ENCODE data around the gene POLQ. TPM values are rescaled to one million over a fixed set of nuclear protein-coding genes. Genes with fewer than 3 reads are reported as not detected.

Gene POLQ
- total and polyA plus RNA-seq, 9 of the 15 experiments (the other 6 are each of a cell fraction or from before 2014, with no cell fraction given) = 1.5 to 19.0 (median 8.8) TPM

DNA sequence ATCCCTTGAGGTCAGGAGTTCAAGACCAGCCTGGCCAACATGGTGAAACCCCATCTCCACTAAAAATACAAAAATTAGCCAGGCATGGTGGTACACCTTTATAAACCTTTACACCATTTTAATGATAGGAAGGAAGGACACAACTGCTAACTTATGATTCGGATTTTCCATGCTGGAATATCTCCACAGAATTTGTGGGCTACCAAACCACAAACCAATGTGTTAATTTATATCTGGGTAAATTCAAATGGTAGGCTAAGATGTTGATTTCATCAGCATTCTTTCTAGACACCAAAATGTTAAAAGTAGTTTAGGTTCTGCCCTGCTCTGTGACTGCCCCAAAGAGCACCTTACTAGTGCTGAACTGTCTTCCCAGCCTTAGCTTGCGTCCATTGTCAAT is 72.8 kb downstream of the POLQ start:
- H3K27ac ChIP-seq (ENCODE audit: extremely low read depth, low read depth, low read length) = no peak overlapping the region
- no peaks in the 10 kb centered on the region for H3K9me1 ChIP-seq (ENCODE audit: control insufficient read depth, insufficient read depth, low read length)
- POLR2A ChIA-PET = no interaction called here
- no peak overlapping the region for H3K4me2 ChIP-seq (ENCODE audit: insufficient read depth, low read length)
- CTCF ChIA-PET (ENCODE audit: low intra/inter-chr PET ratio) = no interaction called here
- no peaks in the 10 kb centered on the region for H3K9me3 ChIP-seq (replicated peaks; ENCODE audit: control insufficient read depth, insufficient read depth, low read depth, low read length)
- WGBS (ENCODE audit: insufficient coverage, low coverage, missing lambda C conversion rate) = 100% methylated on average over 2 of the region's 2 CpGs
- H3K27me3 ChIP-seq (ENCODE audit: control insufficient read depth in 2 of 2, insufficient read depth in 2 of 2, low read length in 2 of 2) = no peaks in the 10 kb centered on the region
- in situ Hi-C loops (cut with MboI) (no loop called here), intact Hi-C loops (cut with micrococcal nuclease) (no loop called here)
- H3K79me2 ChIP-seq (ENCODE audit: control insufficient read depth, insufficient read depth, low read length) = no peaks in the 10 kb centered on the region
- H4K20me1 ChIP-seq (replicated peaks; ENCODE audit: control insufficient read depth, insufficient read depth, low read length) = no peaks in the 10 kb centered on the region
- DNase-seq (ENCODE audit: extremely low read depth in 1 of 4, low spot score in 3 of 4) = no peak
- H3K4me1 ChIP-seq (replicated peaks in 1 of 2; ENCODE audit: control insufficient read depth in 2 of 2, insufficient read depth in 2 of 2, low read length in 2 of 2) = no peaks in the 10 kb centered on the region
- no peak for FAIRE-seq
- no peak overlapping the region for H3K4me3 ChIP-seq
- H2AFZ ChIP-seq (ENCODE audit: low read depth, low read length) = no peak overlapping the region
- no TSS peak for BruUV-seq (replicated peaks)
- H3K36me3 ChIP-seq (ENCODE audit: control insufficient read depth, insufficient read depth, low read length) = peaks cover 65% of the 10 kb centered on the region; the same call in 1 of the 3 replicates
- no peak for ATAC-seq
- H3K9ac ChIP-seq (ENCODE audit: insufficient read depth in 1 of 2, low read depth in 2 of 2, low read length in 2 of 2) = no peak overlapping the region
- TF ChIP-seq ZFP30 (CRISPR knock-in tag; IDR thresholded peaks at IDR 0.05; ENCODE audit: borderline replicate concordance) (no peak), HEY1 (CRISPR knock-in tag; IDR thresholded peaks at IDR 0.05; ENCODE audit: borderline replicate concordance) (no peak), SOX6 (IDR thresholded peaks at IDR 0.05) (no peak), ZFP36 (IDR thresholded peaks at IDR 0.05; ENCODE audit: low read depth, low read length, partially characterized antibody) (no peak), TGIF2 (CRISPR knock-in tag; IDR thresholded peaks at IDR 0.05) (no peak), ZKSCAN8 (CRISPR knock-in tag; IDR thresholded peaks at IDR 0.05) (no peak), ZNF695 (CRISPR knock-in tag; IDR thresholded peaks at IDR 0.05) (no peak), KAT2B (IDR thresholded peaks at IDR 0.05; ENCODE audit: low read depth, low read length) (no peak)
- TF ChIP-seq, protein P1, sequence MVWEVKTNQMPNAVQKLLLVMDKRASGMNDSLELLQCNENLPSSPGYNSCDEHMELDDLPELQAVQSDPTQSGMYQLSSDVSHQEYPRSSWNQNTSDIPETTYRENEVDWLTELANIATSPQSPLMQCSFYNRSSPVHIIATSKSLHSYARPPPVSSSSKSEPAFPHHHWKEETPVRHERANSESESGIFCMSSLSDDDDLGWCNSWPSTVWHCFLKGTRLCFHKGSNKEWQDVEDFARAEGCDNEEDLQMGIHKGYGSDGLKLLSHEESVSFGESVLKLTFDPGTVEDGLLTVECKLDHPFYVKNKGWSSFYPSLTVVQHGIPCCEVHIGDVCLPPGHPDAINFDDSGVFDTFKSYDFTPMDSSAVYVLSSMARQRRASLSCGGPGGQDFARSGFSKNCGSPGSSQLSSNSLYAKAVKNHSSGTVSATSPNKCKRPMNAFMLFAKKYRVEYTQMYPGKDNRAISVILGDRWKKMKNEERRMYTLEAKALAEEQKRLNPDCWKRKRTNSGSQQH (CRISPR knock-in tag; IDR thresholded peaks at IDR 0.05) = no peak
- TF ChIP-seq, protein P2, sequence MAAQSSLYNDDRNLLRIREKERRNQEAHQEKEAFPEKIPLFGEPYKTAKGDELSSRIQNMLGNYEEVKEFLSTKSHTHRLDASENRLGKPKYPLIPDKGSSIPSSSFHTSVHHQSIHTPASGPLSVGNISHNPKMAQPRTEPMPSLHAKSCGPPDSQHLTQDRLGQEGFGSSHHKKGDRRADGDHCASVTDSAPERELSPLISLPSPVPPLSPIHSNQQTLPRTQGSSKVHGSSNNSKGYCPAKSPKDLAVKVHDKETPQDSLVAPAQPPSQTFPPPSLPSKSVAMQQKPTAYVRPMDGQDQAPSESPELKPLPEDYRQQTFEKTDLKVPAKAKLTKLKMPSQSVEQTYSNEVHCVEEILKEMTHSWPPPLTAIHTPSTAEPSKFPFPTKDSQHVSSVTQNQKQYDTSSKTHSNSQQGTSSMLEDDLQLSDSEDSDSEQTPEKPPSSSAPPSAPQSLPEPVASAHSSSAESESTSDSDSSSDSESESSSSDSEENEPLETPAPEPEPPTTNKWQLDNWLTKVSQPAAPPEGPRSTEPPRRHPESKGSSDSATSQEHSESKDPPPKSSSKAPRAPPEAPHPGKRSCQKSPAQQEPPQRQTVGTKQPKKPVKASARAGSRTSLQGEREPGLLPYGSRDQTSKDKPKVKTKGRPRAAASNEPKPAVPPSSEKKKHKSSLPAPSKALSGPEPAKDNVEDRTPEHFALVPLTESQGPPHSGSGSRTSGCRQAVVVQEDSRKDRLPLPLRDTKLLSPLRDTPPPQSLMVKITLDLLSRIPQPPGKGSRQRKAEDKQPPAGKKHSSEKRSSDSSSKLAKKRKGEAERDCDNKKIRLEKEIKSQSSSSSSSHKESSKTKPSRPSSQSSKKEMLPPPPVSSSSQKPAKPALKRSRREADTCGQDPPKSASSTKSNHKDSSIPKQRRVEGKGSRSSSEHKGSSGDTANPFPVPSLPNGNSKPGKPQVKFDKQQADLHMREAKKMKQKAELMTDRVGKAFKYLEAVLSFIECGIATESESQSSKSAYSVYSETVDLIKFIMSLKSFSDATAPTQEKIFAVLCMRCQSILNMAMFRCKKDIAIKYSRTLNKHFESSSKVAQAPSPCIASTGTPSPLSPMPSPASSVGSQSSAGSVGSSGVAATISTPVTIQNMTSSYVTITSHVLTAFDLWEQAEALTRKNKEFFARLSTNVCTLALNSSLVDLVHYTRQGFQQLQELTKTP (IDR thresholded peaks at IDR 0.05; ENCODE audit: low read depth in 1 of 2, partially characterized antibody in 2 of 2) = no peak
